GM19025 (cell line): ENCODE data around the gene HOXC6.
"Not testable (repeated sequence)": the region's sequence is repeated elsewhere in the genome, so short reads cannot be mapped to it uniquely, and the experiment has no call there.

Experiments used
- ATAC-seq: cut with Tn5 transposase; IDR thresholded peaks from one replicate; pipeline ENCODE4 v1.9.1; 2021; ENCODE audit warnings: mild to moderate bottlenecking, low read depth, moderate library complexity; ENCODE audit not compliant: unreplicated experiment

Gene HOXC6

DNA sequence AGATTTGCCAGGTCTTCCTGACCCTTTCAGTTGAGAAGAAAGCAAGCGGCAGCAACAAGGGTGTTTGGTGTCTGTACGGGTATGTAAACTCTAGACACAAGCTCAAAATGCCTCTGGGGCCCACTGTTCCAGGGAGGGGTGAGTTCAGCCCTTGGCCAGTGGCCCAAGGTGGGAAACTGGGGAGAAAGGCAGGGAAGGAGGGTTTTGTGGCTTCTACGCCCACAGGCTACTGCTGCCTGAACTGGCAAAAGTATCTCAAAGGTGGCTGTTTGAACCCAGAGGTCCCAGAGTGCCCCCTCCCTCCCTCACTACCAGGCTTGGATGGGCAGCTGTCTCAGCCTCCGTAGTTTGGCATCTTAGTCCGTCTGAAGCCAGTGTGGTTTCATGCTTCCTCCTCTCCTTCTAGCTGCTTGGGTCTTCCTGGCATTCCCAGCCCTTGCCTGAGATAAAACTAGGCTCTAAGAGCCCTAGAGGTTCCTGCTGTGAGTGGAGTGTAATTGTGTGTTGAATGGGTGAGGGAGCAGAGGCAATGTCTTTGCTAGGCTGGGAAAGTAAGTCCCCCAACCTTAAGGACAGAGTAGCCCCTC, 10.1 kb downstream of the HOXC6 start:
- no peak for ATAC-seq

DNA sequence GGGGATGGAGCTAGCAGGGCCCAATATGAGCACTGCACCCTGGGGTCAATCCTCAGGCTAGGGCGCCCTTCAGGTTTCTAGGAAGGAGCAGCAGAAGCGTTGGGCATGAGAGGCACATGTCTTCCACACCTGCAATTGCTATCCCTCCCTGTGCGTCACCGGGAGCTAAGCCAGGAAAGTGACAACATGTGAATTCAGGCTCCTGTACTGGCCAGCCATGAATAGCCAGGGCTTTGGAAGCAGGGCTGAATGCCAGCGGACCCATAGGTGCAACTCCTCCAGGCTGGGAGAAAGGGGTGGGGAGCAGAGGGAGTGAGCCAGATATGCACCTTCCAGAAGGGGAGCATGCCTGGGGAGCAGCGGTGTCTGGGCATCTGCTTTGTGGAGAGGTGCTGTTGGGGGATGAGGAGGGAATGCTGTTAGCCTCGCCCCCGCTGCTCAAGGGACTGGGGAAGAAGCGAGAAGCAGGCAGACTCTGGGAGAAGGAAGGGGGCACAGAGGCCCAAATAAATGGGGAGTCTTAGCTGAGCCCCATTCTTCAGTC, 10.7 kb downstream of the HOXC6 start:
- ATAC-seq = no peak

DNA sequence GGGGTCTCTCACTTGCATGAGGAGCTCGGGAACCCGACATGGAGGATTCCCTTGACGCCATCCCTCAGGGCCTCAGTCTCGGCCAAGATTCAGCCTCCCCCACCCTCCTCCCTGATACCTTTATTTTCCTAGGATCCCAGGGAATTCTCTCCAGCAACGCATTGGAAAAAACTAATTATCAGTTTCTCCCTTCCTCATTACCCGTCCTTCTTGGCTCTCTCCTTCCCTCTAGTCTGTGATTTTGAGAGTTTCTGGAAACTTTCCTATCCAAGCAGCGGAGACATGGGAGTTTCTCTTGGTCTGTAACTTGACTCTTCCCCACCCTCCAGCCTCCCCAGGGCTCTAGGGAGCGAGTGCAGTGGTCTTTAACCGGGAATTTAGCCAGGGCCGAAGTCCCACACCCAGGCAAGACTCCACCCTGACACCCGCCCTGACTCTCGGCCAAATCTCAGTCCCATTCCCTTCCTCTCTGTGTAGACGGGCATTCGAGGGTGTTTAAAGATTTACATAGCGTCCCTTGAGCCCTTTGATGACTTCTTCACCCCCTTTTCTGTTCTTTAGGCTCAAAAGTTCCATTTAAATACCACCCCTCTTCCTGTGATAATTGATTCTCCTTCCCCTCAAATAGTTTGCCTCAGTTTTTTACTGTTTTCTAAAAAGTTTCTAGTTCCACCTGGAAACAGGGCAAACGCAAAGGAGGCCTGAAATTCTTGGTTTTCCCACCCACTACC, 11.3 kb downstream of the HOXC6 start:
- no peak for ATAC-seq

DNA sequence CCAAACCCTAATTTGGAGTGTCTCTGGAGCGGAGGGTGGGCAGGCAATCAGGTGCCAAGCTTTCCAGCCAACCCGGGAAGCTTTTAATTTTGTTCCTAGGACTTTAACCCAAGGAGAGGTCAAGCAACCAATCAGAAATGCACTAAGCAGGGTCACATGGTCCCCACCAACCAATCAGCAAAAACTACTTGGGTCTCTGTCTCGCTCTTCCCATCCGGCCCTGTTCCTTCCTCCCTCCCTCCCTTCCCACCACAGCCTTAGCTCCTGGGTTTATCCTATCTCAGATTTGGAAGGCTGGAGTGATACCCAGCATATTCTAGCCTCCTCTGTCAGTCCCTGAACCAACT, 11.9 kb downstream of the HOXC6 start:
- ATAC-seq = no peak

DNA sequence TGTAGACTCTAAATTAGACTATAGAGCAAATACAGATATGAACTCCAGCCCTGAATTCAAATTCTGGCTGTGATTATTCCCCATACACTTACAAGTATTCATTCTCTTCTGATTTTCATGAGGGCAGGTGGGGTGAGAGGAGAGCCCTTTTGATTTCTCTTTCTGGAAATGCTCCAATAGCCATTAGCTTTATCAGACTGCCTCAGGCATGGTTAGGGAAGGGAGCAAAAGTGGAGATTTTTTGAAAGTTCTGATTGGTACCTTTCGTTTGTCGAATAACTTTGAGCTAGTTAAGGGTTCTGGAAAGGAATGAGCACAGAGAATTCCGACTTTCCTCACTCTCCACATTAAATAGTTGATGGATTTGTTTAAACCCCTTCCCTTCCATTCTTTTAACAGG, 12.4 kb downstream of the HOXC6 start:
- ATAC-seq = no peak

DNA sequence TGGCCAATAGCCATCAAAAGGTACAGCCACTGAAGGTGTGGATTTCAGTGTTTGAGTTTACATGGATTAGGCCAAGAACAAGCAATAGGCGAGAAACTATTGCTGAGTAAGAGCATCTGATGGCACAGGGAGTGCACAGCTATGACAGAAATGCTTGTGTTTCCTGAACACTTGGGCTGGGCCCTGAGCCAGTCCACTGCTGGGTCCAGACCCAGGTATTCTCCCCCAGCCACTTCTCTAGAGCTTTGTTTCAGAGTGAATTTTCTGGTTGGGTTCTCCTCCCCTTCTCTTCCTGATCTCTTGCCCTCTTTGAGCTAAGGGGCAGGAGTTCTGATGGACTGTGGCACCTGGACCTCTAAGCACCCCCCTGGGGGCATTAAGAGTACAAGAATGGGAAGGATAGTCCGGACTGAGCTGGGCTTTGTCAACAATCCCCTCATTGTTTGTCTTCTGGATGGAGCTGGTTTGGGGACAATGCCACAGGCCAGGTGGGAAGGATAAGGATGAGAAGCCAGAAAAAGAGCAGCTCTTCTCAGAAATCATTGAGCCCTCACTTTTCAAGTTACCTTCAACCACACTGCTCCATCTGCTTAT, 13.0 kb downstream of the HOXC6 start:
- no peak for ATAC-seq

DNA sequence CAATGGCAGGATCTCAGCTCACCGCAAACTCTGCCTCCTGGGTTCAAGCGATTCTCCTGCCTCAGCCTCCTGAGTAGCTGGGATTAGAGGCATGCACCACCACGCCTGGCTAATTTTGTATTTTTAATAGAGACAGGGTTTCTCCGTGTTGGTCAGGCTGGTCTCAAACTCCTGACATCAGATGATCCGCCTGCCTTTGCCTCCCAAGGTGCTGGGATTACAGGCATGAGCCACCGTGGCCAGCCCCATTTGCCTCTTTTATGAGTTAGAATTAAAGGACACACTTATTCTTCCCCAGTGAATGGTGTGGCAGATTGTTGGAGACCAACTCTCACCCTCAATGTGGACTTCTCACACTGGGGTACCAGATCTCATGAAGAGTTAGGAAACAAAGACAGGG, 13.8 kb downstream of the HOXC6 start:
- not testable (repeated sequence) for ATAC-seq

DNA sequence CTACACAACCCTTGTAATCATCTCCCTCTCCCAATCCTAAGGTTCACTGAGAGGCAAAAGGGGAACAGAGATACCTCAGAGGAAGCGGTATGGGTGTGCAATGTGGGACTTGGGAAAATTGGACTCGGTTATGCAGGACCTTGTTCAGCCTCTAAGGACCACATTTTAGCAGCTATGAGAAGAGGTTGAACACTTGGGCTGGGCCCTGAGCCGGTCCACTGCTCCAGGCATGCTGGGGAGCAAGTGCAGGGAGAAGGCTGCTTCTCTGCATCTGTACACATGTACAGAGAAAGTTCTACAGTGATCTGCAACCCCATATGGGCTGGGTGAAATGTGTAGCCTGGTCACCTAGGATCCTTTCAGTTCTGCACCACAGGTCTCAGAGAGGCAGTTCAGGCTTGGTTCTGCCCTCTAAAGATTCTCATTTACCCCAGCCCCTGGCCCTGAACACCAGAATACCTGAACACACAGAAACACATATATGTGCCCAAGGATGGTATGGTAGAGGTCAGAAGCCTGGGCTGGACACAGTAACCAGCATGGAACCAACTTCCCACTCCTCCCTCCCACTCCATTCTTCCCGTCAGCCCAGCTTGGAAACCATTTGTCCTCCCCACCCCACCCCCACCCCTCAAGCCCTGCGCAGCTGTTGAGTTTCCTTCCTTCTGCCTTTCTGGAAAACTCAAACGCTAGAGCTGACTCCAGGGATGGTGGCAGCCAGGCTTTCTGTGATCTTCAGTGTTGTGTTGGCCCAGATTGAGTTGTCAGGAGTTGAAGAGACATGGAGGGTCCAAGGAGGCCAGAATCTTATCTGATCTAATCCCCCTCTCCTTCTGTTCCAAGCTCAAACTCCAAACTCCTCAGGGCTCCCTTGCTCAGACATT, 15.0 kb downstream of the HOXC6 start:
- ATAC-seq = no peak

DNA sequence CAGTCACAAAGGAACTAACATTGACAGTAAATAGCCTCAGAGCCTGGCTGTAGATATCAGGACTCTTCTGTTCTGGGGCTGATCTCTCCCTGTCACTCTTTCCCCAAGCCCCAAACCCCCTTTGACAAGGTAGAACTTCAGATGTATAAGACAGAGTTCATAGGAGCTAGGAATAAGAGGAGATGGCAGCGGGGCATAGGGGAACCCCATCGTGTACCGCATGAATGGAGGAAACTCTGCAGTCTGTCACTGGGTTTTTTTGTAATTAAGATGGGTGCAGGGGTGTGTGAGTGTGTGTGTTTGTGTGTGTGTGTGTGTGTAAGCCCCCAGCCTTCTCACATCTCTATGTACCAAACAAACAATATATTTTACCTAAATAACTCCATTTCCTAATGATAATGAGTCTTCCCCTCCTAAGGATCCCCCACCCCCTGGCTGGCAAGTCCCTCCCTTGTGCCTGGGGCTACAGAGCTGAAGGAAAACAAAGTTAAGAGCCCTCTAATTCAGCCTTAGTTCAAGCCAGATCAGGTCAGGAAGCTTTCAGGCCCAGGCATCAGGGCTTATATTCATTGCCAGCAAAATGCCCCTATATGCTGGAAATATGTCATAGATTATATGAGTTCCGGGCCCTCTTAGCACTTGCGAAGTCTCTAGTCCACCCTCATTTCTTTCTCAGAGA, 16.3 kb downstream of the HOXC6 start:
- ATAC-seq = no peak

DNA sequence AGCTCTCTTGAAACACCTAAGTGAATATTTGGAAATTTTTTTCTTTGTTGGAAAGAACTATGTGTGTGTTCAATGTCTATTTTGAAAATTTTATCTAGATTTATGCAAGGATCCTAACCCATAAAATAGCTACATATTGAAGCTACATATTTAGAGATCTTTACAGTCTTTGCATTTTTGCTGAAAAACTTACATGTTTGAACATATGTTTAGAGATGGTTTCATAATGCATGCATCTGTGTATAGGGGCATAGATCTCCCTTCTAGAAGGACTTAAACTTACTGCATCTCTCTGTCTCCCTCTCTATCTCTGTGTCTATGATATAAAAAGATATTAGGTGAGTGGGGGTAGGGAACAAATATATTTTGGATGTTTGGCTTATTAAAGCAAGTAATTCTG, 17.2 kb downstream of the HOXC6 start:
- ATAC-seq = no peak

DNA sequence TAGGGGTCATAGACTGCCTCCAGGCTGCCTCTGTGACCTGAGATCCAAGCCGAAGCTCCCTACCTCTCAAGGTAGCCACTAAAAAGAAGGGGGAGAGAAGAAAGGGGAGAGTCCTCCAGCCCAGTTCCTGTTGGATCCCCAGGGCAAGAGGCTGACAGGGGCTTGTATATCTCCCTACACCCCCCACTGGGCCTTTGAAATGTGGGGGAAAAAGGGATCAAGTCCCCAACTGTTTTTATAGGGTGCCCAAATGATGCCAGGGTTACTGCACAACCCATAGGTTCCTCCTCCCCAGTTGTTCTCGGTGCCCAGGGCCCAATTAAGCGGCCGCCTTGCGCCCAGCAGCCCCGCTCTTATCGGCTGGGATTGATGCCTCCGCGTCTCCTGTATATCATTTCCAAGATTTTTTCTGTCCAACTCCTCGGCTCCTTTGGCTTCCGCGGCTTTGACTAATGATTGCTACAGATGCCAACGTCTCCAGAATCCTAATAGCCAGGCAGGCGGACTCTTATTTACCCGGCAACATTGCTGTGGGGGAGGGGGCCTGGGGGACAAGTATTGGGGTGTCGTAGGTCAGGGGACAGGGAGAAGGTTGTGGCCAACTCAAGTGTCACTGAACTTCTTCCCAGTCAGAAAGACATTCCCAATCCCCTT, 17.8 kb downstream of the HOXC6 start:
- no peak for ATAC-seq

DNA sequence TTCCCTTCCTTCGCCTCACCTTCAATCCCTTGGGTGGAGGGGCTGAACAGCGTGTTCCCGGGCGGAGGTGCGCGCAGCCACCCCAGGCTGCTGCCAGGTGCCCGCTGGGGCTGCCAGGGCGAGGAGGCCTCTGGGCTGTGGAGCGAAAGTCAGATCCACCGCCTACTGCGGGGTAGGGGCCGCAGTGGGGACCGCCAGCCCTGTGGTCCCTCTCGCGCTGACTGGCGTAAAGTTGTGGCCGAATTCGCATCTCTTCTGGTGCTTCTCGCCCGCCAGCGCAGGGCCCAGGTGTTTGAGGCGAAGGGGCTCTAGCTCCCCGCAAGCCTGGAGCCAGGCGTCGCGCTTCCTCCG, 18.5 kb downstream of the HOXC6 start:
- no peak for ATAC-seq

DNA sequence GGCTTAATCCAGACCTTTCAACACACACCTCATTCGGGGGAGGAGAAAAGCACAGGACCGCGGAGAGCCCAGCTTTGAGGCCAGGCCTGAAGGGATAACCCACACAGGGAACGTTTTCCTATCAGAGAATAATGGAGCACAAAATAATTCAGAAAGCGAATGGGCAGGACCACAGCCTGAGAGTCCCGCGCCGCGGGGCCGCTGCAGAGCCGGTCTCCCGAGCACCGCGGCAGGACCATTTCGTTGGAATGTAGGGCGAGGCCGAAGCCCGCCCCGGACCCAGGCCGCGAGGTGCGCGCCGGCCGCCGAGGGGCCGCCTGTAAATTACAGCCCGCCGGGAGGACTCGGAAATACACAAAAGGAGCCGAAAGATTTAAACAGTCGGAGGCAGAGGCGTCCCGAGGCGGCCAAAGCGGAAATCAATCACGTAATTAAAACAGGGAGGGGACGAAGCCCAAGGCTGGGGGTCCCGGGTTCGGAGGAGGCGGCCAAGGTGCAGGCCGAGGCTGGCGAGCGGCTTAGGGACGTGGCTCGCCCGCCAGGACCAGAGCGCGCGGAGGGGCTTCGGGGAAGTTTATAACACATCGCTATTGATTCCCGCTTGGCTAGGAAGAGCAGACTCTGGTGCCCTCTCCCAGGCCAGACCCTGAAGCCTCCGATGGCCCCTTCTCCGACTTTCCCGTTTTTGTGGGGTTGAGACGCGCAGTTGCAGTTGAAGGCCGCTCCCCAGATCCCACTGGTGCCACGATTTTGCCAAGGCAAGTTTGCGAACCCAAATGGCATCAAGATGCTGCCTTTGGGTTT, 19.1 kb downstream of the HOXC6 start:
- ATAC-seq = no peak

DNA sequence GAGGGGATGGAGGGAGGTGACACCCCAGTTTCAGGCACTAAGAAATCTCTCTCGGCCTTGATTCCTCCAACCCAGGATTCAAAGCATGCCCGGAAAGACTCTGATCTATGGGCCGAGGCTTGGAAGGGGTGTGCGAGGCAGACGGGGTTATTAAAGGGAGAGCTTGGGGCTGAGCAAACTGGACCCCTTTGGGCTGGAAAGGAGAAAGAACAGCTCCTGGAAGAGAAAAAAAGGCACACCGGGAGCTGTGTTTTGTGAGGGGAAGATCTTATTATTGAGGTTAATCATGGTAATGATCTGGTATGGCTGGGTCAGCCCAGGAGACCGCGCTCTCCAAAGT, 19.7 kb downstream of the HOXC6 start:
- ATAC-seq = no peak

DNA sequence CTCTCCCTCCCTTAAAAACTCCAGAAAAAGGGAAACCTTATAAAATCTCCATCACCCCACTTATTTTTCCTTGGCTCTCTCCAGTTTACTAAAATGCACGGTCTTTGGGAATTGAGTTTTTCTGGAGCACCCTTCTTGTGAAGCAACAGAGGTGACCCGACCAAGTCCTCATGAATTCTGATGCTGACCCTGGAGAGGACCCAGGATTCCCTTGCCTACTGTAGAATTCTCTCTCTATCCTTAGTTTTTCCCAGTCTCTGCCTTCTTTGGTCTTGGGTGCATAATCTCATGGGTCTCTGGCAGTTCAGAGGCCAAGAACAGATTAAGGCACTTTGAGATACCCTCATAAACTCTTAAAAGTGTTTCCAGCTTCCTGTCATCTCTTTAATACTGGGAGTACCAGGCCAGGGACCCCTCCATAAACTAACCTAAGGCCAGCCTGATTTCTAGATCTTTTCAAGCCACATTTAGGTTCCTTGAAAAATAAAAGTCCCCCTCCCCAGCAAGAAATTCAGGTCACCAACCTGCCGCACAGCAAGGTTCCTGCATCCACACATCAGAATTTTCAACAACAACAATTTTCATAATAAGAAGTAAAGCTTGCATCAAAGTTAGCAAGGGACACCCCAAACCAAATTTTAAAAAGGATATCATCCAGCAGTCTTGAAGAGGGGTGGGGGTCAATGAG, 20.3 kb downstream of the HOXC6 start:
- no peak for ATAC-seq

DNA sequence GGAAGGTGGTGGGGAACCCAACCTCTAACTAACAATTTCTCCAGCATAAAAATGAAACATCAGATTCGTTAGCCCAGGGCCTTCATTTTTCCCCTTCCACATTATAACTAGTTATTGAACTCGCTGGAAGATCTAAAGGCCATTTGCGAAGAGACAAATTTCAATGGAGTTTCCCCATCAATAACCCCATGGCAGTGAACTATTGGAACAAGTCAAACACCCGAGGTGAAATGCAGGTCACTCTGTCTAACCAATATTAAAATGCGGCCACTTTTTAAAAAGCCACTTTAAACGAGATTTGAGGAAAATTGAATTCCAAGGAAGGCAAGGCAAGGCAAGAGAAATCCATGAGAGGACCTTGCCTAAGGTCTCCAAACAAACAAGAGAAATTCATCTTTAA, 20.9 kb downstream of the HOXC6 start:
- no peak for ATAC-seq

DNA sequence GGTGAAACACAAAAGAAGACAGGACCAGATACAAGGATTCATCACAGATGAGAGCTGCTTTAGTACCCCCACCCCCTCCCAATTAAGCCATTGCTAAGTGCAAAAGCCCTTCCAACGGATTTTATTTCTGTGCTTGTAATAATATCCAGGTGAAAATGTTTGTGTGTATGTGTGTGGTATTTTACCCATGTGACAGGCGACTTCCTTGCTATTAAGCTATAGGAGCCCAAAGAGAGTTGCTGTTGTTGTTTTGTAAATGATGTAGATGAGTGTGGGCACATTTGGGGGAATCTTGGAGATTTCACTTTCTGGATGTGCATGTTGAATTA, 22.2 kb downstream of the HOXC6 start:
- ATAC-seq = no peak

DNA sequence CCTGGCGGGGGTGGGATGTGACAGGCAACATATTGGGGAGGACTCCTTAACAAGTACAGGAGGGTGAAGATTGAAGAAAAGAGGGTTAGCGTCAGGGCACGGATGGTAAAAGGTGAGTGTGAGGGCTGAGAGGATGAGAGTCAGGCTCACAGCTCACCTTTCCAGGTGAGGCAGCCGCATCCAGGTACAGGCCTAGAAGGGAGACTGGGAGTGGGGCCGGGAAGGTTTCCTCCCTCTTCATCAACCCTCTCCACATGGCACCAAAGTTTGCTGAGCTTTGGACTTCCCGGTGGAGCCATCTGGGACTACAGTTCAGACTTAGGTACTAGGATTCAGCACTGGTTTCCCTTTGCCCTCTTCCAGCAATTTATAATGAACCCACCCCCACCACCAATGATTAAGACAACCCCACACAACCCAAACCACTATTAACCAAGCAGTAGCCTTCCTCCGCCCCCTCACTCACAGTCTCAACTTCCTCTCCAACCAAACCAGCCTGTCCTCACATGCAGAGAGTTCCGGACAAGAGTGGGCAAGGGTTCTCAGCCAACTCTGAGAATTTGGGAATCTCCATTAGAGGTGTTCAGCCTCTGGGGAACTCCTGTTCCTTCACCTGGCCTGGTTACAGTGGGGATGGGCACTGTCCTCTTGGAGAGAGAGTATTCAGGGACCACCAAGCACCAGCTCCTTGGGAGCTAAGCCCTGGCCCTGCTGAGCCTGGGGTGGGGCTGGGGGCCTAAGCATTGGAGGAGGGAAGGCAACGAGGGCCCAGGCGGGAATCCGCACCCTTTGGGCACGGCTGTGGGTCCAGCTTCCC, 23.0 kb downstream of the HOXC6 start:
- ATAC-seq = no peak
